HG03565 (cell line): ENCODE results near the gene MFSD11.
"Not testable (repeated sequence)": the region's sequence is repeated elsewhere in the genome, so short reads cannot be mapped to it uniquely, and the experiment has no call there.

Source experiments
- ATAC-seq: cut with Tn5 transposase; IDR thresholded peaks from one replicate; pipeline ENCODE4 v1.9.1; 2021; ENCODE audit warnings: mild to moderate bottlenecking, moderate library complexity; ENCODE audit not compliant: unreplicated experiment

The MFSD11 gene

GRCh38 chr17:76737676-76738467, at the start of gene MFSD11:
TSS of gene MFSD11 (plus strand) at chr17:76738119. CDS start at chr17:76738353, 234 bp downstream.
- peak; percentile 43 for ATAC-seq

GRCh38 chr17:76688165-76688622, 49.7 kb upstream of the MFSD11 start:
- no peak for ATAC-seq

GRCh38 chr17:76689859-76690258, 48.1 kb upstream of the MFSD11 start:
- no peak for ATAC-seq

GRCh38 chr17:76690596-76691280, 47.2 kb upstream of the MFSD11 start:
- no peak for ATAC-seq

GRCh38 chr17:76691379-76692191, 46.3 kb upstream of the MFSD11 start:
- no peak for ATAC-seq

- ATAC-seq: no peak
These were observed 42.7 kb upstream of the MFSD11 start for GRCh38 chr17:76695059-76695831.

DNA sequence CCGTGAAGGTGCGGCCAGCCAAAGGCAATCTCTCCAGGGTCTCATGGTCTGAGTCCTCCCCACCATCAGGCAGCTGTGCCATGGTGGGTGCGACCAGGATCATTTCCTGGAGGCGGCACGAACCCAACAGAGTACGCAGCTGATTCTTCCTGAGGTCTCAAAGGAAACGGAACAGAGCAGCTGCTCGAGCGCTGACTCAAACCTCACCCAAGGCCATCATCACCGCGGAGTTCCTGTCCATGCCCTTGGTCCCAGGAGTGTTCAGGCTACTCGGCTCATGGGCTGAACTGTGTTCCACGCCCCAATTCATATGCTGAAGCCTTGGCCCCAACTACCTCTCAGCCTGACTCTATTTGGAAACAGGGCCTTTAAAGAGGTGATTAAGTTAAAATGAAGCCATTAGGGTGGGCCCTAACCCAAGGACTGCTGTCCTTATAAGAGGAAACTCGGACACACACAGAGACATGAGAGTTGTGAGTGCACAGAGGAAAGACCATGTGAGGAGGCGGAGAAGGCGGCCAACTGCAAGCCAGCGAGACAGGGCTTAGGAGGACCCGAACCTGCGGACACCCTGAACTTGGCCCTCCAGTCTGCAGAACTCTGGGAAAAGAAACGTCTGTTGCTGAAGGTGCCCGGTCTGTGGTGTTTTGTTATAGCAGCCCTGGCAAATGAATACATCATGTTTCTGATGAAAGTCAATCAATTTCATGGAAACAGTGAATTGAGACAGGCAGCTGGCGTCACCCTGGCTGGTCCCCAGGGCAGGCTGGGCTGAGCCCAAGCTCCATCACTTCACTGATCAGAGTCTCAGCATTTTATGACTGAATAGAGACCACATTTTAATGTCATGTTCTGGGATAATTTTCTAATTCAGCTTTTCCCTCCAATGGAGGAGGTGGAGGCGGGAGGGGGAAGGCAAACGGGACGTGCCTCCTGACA, 40.9 kb upstream of the MFSD11 start:
- peak; percentile 43 for ATAC-seq

DNA sequence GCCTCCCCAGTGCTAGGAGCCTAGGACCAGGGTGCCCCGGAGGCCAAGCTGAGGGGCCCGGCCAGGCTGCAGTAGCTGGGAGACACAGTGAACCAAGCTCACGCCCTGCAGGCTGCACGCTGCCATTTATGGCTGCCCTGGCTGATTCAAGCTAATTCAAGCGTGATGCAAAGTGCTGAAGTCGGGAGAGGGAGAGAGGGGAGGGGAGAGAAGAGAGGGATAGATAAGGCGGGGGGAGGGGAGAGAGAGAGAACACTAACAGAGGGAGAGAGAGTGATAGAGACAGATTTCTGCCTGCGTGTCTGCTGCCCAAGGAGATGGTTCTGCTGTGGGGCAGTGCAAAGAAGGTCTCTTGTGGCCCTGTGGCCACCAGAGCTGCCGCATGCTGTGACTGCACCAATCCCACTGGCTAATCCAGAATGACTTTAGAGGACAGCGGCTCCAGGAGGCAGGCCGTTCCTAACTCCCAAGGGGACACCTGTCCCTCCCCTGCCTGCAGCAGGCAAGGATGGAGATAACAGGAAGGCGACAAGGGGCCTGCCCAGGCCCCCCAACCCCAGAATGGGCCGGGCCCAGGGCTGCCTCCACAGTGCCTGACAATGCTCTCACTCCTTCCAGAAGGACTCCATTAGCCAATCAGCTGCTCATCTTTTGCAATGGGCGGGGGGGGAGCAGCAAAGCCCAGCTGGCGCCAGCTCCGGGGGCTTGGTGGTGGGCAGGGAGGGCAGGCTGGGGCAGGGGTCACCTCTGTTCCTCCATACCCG, 40.0 kb upstream of the MFSD11 start:
- ATAC-seq: no peak

DNA sequence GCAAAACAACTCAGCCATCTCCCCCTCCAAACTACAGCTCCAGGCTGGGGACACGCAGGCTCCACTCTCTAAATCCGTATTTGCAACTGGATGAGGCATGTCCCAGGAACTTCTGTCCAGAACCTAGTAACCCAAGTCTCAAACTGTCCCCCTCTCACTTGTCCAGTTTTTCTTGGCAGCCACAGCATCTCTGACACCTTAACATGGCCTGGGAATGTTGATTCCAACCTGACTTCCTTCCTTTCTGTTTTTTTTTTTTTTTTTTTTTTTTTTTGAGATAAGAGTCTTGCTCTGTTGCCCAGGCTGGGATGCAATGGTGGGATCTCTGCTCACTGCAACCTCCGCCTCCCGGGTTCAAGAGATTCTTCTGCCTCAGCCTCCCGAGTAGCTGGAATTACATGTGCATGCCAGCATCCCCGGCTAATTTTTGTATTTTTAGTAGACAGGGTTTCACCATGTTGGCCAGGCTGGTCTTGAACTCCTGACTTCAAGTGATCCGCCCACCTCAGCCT, 39.4 kb upstream of the MFSD11 start:
- ATAC-seq: not testable (repeated sequence)

- ATAC-seq: no peak
These were observed 37.7 kb upstream of the MFSD11 start for GRCh38 chr17:76700270-76700616.

GRCh38 chr17:76700617-76701470, 37.1 kb upstream of the MFSD11 start:
- ATAC-seq: no peak

DNA sequence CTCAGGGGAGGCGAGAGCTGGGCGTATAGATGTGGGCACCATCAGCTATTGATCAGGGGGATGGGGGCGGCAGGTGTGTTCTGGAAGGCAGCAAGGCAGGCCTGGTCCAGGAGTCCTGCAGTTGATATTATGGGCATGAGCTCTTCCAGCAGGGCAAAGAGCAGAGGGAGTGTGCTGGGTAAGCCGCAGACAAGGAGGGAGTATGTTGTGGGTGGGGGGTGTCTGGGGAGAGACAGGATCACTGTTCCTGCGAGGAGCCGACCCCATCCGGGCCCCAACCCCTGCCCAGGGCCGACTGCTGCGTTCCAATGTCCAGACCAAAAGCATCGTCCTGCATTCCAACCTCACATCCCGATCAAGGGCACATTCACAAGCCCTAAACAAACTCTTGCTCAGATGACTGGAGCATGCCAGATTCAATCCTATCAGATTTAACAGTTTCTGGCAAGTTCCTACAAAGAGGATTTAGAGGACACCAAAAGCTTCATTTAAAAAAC, 36.4 kb upstream of the MFSD11 start:
- no peak for ATAC-seq

DNA sequence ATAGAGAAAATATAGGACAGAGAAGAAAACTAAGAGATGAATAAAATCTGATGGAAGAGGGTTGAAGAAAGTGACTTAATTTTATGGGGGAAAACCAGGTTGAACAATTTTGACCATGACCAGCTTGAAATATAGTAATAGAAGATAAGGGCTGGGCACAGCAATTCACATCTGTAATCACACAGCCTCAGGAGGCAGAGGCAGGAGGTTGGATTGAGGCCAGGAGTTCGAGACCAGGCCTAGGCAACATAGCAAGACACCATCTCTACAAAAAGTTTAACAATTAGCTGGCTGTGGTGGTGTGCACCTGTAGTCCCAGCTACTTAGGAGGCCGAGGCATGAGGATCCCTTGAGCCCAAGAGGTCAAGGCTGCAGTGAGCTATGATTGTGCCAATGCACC, 35.8 kb upstream of the MFSD11 start:
- ATAC-seq: no peak

GRCh38 chr17:76702941-76703637, 34.8 kb upstream of the MFSD11 start:
- no peak for ATAC-seq

DNA sequence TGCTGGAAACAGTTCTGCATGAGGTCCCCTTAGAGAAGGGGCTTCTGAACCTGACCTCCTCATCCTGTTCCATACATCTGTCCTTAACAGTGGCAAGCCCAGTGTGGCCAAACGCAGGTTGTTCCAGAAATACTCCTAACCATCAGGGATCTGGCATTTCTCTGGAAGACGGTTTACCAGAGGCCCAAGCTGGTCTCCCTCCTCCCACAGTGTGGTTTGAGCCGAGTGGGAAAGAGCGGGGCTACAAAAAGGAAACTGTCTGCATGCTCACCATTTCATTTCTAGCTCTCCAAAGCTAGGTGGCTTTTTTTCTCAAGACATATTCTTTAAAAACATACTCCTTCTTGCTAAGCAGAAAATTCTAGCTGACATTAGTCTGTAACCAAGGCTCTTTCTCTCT, 33.1 kb upstream of the MFSD11 start:
- ATAC-seq: no peak

- ATAC-seq: no peak
These were observed 31.1 kb upstream of the MFSD11 start for GRCh38 chr17:76706817-76707216.
